ENCODE data around the gene DCAF5. TPM values are rescaled to one million over a fixed set of nuclear protein-coding genes. Genes with fewer than 3 reads are reported as not detected.
A peak's percentile ranks its signal among the peaks of the same experiment; 100 is the strongest.

Gene DCAF5
- total RNA-seq, 1 donor from 2014 or later = 57.8 TPM

DNA sequence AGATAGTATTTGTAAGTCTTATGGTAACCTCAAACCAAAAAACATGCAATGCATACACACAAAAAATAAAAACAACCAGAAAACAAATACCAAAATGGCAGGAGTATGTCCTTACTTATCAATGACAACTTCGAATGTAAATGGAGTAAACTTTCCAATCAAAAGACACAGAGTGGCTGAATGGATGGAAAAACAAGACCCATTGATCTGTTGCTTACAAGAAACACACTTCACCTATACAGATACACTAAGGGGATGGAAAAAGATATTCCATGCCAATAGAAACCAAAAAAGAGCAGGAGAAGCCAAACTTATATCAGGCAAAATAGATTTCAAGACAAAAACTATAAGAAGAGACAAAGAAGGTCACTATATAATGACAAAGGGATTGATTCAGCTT lies 8.7 kb upstream of the DCAF5 start:
- DNase-seq = no peak
- Histone ChIP-seq H3K27ac (replicated peaks) (no peak overlapping the region), H3K4me3 (no peak overlapping the region), H3K27me3 (ENCODE audit: low read depth) (peaks cover 6% of the 10 kb centered on the region), H3K4me1 (no peaks in the 10 kb centered on the region), H3K36me3 (no peaks in the 10 kb centered on the region), H3K9me3 (replicated peaks) (peaks cover 9% of the 10 kb centered on the region)
- TF ChIP-seq, protein P1, sequence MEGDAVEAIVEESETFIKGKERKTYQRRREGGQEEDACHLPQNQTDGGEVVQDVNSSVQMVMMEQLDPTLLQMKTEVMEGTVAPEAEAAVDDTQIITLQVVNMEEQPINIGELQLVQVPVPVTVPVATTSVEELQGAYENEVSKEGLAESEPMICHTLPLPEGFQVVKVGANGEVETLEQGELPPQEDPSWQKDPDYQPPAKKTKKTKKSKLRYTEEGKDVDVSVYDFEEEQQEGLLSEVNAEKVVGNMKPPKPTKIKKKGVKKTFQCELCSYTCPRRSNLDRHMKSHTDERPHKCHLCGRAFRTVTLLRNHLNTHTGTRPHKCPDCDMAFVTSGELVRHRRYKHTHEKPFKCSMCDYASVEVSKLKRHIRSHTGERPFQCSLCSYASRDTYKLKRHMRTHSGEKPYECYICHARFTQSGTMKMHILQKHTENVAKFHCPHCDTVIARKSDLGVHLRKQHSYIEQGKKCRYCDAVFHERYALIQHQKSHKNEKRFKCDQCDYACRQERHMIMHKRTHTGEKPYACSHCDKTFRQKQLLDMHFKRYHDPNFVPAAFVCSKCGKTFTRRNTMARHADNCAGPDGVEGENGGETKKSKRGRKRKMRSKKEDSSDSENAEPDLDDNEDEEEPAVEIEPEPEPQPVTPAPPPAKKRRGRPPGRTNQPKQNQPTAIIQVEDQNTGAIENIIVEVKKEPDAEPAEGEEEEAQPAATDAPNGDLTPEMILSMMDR (IDR thresholded peaks at IDR 0.05; ENCODE audit: borderline replicate concordance) = no peak
- intact Hi-C loops (cut with micrococcal nuclease) = no loop called here

DNA sequence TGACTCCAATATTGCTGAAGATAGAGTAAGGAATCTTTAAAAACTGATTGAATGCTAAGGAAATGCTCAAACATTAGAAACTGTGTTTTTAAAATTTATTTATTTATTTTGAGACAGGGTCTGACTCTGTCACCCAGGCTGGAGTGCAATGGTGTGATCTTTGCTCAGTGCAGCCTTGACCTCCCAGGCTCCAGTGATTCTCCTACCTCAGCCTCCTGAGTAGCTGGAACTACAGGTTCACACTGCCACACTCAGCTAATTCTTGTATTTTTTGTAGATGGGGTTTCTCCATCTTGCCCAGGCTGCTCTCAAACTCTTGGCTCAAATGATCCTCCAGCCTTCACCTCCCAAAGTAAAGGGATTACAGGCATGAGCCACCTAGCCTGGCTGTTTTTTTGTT lies 3.3 kb upstream of the DCAF5 start:
- H3K9me3 ChIP-seq (replicated peaks) = no peaks in the 10 kb centered on the region
- intact Hi-C loops (cut with micrococcal nuclease) = no loop called here
- TF ChIP-seq, protein P1 (IDR thresholded peaks at IDR 0.05; ENCODE audit: borderline replicate concordance) = no peak

DNA sequence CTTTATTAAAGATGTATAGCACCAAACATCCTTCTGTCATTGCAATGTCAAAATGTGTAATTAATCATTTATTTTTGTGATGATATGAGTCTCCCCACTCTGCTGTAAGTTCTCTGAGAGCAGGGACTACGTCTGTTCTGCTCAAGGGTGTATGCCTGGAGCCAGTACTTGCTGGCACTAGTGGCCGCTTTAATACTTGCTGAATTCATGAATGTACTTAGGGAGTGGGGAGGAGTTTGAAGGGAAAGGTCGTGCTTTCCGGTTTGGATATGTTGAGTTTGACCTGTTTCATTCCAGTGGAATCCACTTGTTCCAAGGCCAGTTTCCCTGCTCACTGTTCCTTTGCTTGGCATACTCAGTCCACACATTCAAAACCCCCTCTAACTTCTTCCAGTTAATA lies 1.9 kb upstream of the DCAF5 start:
- H3K36me3 ChIP-seq = no peaks in the 10 kb centered on the region
- peaks cover 43% of the 10 kb centered on the region for H3K4me1 ChIP-seq
- TF ChIP-seq, protein P1 (IDR thresholded peaks at IDR 0.05; ENCODE audit: borderline replicate concordance) = no peak
- DNase-seq = no peak
- intact Hi-C loops (cut with micrococcal nuclease) = no loop called here
- H3K4me3 ChIP-seq = no peak overlapping the region
- H3K27ac ChIP-seq (replicated peaks) = peak overlapping the region; percentile 96
- H3K27me3 ChIP-seq (ENCODE audit: low read depth) = no peaks in the 10 kb centered on the region
- H3K9me3 ChIP-seq (replicated peaks) = no peaks in the 10 kb centered on the region

More for the DNA sequence above, 3.3 kb upstream of the DCAF5 start:
- H3K4me3 ChIP-seq = no peak overlapping the region
- no peaks in the 10 kb centered on the region for H3K36me3 ChIP-seq
- no peak for DNase-seq
- H3K4me1 ChIP-seq = peaks cover 29% of the 10 kb centered on the region
- H3K27ac ChIP-seq (replicated peaks) = no peak overlapping the region
- H3K27me3 ChIP-seq (ENCODE audit: low read depth) = no peaks in the 10 kb centered on the region

DNA sequence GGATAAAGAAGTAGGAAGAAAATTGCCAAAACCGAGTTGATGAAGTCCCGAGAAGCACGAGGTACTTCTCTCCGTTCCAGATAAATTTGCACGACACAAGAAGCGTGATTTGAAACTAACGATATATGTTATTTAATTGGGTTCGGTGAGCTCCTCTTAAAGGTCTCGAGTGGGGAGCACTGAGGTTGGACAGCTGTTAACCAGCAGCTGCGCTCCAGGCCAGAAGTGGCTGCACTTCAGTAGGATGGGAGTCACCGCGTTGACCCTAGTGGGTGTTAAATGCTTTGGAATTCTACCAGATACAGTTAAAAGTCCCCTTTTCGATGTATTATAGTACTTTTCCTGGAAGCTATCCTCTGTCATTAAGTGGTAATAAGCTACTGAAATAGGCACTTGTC lies 953 bp upstream of the DCAF5 start:
- TF ChIP-seq, protein P1 (IDR thresholded peaks at IDR 0.05; ENCODE audit: borderline replicate concordance) = no peak
- Histone ChIP-seq H3K27ac (replicated peaks) (peak overlapping the region; percentile 96), H3K27me3 (ENCODE audit: low read depth) (no peaks in the 10 kb centered on the region), H3K9me3 (replicated peaks) (no peaks in the 10 kb centered on the region), H3K36me3 (peaks cover 5% of the 10 kb centered on the region), H3K4me1 (peaks cover 52% of the 10 kb centered on the region), H3K4me3 (peak overlapping the region; percentile 94)
- intact Hi-C loops (cut with micrococcal nuclease) = no loop called here
- DNase-seq = peak; percentile 24

DNA sequence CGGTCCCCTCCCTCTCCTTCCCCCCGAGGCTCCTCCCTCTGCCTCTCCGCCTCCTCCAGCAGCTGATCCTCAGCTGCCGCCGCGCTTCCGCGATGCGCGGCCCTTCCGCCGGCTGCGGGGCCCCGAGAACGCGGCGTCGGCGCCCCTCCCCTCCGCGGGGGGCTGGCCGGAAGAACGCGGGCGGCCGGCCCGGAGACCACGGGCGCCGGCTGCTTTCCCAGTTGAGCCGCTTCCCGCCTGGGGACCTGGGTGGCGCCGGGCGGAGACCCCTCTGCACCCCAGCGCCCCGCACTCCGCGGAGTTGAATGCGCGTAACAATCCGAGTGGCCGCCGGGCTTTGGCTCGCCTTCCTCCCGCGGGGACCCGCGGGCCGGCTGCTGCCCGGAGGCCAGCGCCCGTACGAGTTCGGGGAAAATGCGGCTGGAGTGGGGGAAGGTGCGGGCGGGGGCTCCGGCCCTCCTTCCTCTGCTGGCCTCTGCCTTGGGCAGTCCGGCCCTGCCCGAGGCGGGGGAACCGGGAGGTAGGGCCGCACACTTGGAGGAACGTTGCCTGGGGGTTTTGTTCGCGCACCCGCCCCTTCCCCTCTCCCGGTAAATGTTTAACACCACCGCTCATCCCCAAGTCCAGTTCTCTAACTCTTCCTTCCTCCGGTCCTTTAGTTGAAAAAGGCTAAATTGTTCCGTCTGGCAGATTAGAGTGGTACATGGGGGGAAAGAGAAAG lies 393 bp upstream of the DCAF5 start:
- intact Hi-C loops (cut with micrococcal nuclease) = no loop called here
- H3K27me3 ChIP-seq (ENCODE audit: low read depth) = no peaks in the 10 kb centered on the region
- H3K27ac ChIP-seq (replicated peaks) = peak overlapping the region; percentile 96
- peak overlapping the region; percentile 94 for H3K4me3 ChIP-seq
- peaks cover 52% of the 10 kb centered on the region for H3K4me1 ChIP-seq
- H3K9me3 ChIP-seq (replicated peaks) = no peaks in the 10 kb centered on the region
- peaks cover 9% of the 10 kb centered on the region for H3K36me3 ChIP-seq
- TF ChIP-seq, protein P1 (IDR thresholded peaks at IDR 0.05; ENCODE audit: borderline replicate concordance) = no peak
- no peak for DNase-seq
